ENCODE results near the gene HYOU1.

The HYOU1 gene

GRCh38 chr11:119065369-119065768 lies 8.4 kb upstream of the HYOU1 start:
- TF ChIP-seq TAF1 (IDR thresholded peaks at IDR 0.05; ENCODE audit: borderline replicate concordance, insufficient read depth, low read length) (no peak), SIN3A (IDR thresholded peaks at IDR 0.05; ENCODE audit: borderline replicate concordance, insufficient read depth, low read length) (no peak), REST (IDR thresholded peaks at IDR 0.05; ENCODE audit: insufficient read depth in 1 of 2, low read depth in 2 of 2, low read length in 2 of 2) (no peak), FOXP2 (optimal IDR thresholded peaks at IDR 0.05; ENCODE audit: borderline replicate concordance, extremely low read depth, extremely low read length, insufficient read depth) (no peak), POLR2AphosphoS5 (IDR thresholded peaks at IDR 0.05; ENCODE audit: low read depth, low read length) (no peak)

- TF ChIP-seq SIN3A (IDR thresholded peaks at IDR 0.05; ENCODE audit: borderline replicate concordance, insufficient read depth, low read length): no peak
Measured at GRCh38 chr11:119062779-119063178, 5.8 kb upstream of the HYOU1 start.

GRCh38 chr11:119061256-119061655 lies 4.3 kb upstream of the HYOU1 start:
- TF ChIP-seq TAF1 (IDR thresholded peaks at IDR 0.05; ENCODE audit: borderline replicate concordance, insufficient read depth, low read length) (no peak), POLR2AphosphoS5 (IDR thresholded peaks at IDR 0.05; ENCODE audit: low read depth, low read length) (no peak), SIN3A (IDR thresholded peaks at IDR 0.05; ENCODE audit: borderline replicate concordance, insufficient read depth, low read length) (no peak), FOXP2 (optimal IDR thresholded peaks at IDR 0.05; ENCODE audit: borderline replicate concordance, extremely low read depth, extremely low read length, insufficient read depth) (no peak), REST (IDR thresholded peaks at IDR 0.05; ENCODE audit: insufficient read depth in 1 of 2, low read depth in 2 of 2, low read length in 2 of 2) (no peak)

GRCh38 chr11:119056421-119056999 lies 495 bp downstream of the HYOU1 start:
- TF ChIP-seq SIN3A (IDR thresholded peaks at IDR 0.05; ENCODE audit: borderline replicate concordance, insufficient read depth, low read length) (no peak), FOXP2 (optimal IDR thresholded peaks at IDR 0.05; ENCODE audit: borderline replicate concordance, extremely low read depth, extremely low read length, insufficient read depth) (no peak), TAF1 (IDR thresholded peaks at IDR 0.05; ENCODE audit: borderline replicate concordance, insufficient read depth, low read length) (no peak), POLR2AphosphoS5 (IDR thresholded peaks at IDR 0.05; ENCODE audit: low read depth, low read length) (no peak), REST (IDR thresholded peaks at IDR 0.05; ENCODE audit: insufficient read depth in 1 of 2, low read depth in 2 of 2, low read length in 2 of 2) (no peak)

GRCh38 chr11:119055901-119056300 lies 1.1 kb downstream of the HYOU1 start:
- TF ChIP-seq TAF1 (IDR thresholded peaks at IDR 0.05; ENCODE audit: borderline replicate concordance, insufficient read depth, low read length) (no peak), SIN3A (IDR thresholded peaks at IDR 0.05; ENCODE audit: borderline replicate concordance, insufficient read depth, low read length) (no peak), POLR2AphosphoS5 (IDR thresholded peaks at IDR 0.05; ENCODE audit: low read depth, low read length) (no peak), REST (IDR thresholded peaks at IDR 0.05; ENCODE audit: insufficient read depth in 1 of 2, low read depth in 2 of 2, low read length in 2 of 2) (no peak), FOXP2 (optimal IDR thresholded peaks at IDR 0.05; ENCODE audit: borderline replicate concordance, extremely low read depth, extremely low read length, insufficient read depth) (no peak)

Measured in PFSK-1 (cell line).